A549 (cell line): ENCODE measurements around the gene AFG1L. TPM values are rescaled to one million over a fixed set of nuclear protein-coding genes. Genes with fewer than 3 reads are reported as not detected.
A peak's percentile ranks its signal among the peaks of the same experiment; 100 is the strongest.
"Not testable (repeated sequence)": the region's sequence is repeated elsewhere in the genome, so short reads cannot be mapped to it uniquely, and the experiment has no call there.

Experiments used
- ATAC-seq, 2 experiments: fragments of 200-7000 bp in 1 of 2; fragments of >200 bp in 1 of 2; cut with Nextera tagmentation in 1 of 2; cut with Tn5 transposase in 1 of 2; 3 replicates each; pipeline versions ENCODE4 v1.8.0 to v1.9.1; 2018 to 2020; ENCODE audit warnings: mild to moderate bottlenecking in 1 of 2, moderate library complexity in 1 of 2
- CTCF ChIA-PET: fragments of 300-600 bp; sonication (Branson Sonifier 250); formaldehyde crosslinking; extraction: SDS; loops from one replicate; lab custom pipeline; 2021; ENCODE audit warnings: antibody characterized with exemption, inconsistent platforms; lab: Yijun Ruan, JAX
- POLR2A ChIA-PET: fragments of 350-600 bp; formaldehyde crosslinking; extraction: SDS; loops from one replicate; lab custom pipeline; 2021; ENCODE audit warnings: antibody characterized with exemption, inconsistent platforms; lab: Yijun Ruan, JAX
- DNase-seq, 2 experiments: peaks; one replicate each; pipeline versions ENCODE4 v3.0.0 to v3.0.0-alpha.2; 2011 to 2016; ENCODE audit warnings: low read depth in 1 of 2, low spot score in 1 of 2
- FAIRE-seq: peaks from 2 replicates; lab custom pipeline; 2011; peaks lifted over from hg19 to GRCh38; lab: Jason Lieb, UNC
- H3K27ac ChIP-seq, 2 experiments: fragments of >200 bp; sonication (Bioruptor Twin); formaldehyde crosslinking; 3 replicates each; pipeline ENCODE4 v1.5.1; 2016 to 2017
- H3K4me1 ChIP-seq: fragments of >200 bp; sonication (Bioruptor Twin); formaldehyde crosslinking; 3 replicates; pipeline ENCODE4 v1.6.1; 2016
- H3K4me2 ChIP-seq: fragments of >200 bp; sonication (Bioruptor Twin); formaldehyde crosslinking; 3 replicates; pipeline ENCODE4 v1.6.1; 2016
- H3K4me3 ChIP-seq: fragments of >200 bp; sonication (Bioruptor Twin); formaldehyde crosslinking; 3 replicates; pipeline ENCODE4 v1.5.1; 2016
- H3K9me3 ChIP-seq: fragments of >200 bp; sonication (Bioruptor Twin); formaldehyde crosslinking; 3 replicates; pipeline ENCODE4 v1.6.1; 2016
- FOXS1 ChIP-seq: fragments of 250-450 bp; sonication (Bioruptor Pico); IDR thresholded peaks from 2 replicates; pipeline ENCODE4 v1.5.0; 2020; ENCODE audit warnings: mild to moderate bottlenecking, moderate library complexity
- JUN ChIP-seq, 2 experiments: fragments of >200 bp; sonication (Bioruptor Twin); formaldehyde crosslinking; IDR thresholded peaks; 2 replicates in 1 of 2; 3 replicates in 1 of 2; pipeline ENCODE4 v1.6.1; 2016 to 2017
- KDM5A ChIP-seq: fragments of 200-600 bp; sonication (generic); IDR thresholded peaks from 2 replicates; pipeline ENCODE4 v1.6.1; 2016; ENCODE audit warnings: antibody characterized with exemption, mild to moderate bottlenecking
- NFE2L2 ChIP-seq: fragments of 150-350 bp; conservative IDR thresholded peaks from 2 replicates; pipeline ENCODE4 v1.6.1; 2014; ENCODE audit warnings: low read length
- PBX3 ChIP-seq: IDR thresholded peaks from 2 replicates; pipeline ENCODE4 v1.6.1; 2012
- PHF8 ChIP-seq: fragments of 200-600 bp; sonication (generic); IDR thresholded peaks from 2 replicates; pipeline ENCODE4 v1.6.1; 2016; ENCODE audit warnings: low read depth, mild to moderate bottlenecking, antibody characterized with exemption, moderate library complexity, borderline replicate concordance
- POLR2A ChIP-seq: IDR thresholded peaks from 2 replicates; pipeline ENCODE4 v1.6.1; 2012; ENCODE audit warnings: mild to moderate bottlenecking, low read length
- ZSCAN20 ChIP-seq: fragments of 250-450 bp; sonication (Bioruptor Pico); IDR thresholded peaks from 2 replicates; pipeline ENCODE4 v1.8.0; 2022; ENCODE audit warnings: mild to moderate bottlenecking, moderate library complexity
- WGBS: methylation state at CpG from one replicate; pipeline ENCODE4 v1.1.6; 2017; ENCODE audit errors: missing lambda C conversion rate; 5-methylcytosine and 5-hydroxymethylcytosine counted together
- polyA minus RNA-seq: library from RNA; depleted of rRNA, polyadenylated mRNA; stranded (reverse); fragments of >200 nt; gene quantifications from 2 replicates; pipeline ENCODE4 v1.2.3, GENCODE V29; 2011; rRNA and poly(A)+ RNA removed
- polyA plus RNA-seq, 4 experiments: library from polyadenylated mRNA; depleted of rRNA in 3 of 4; stranded (reverse); fragments of >200 nt; fragmentation: RNase III in 1 of 4; extraction: RNeasy Plus Mini Kit Qiagen cat#74134 plus additional on column Dnase treatment in 1 of 4; gene quantifications; 2 replicates in 3 of 4; 3 replicates in 1 of 4; pipeline ENCODE4 v1.2.3, GENCODE V29; 2011 to 2017
- TF ChIP-seq, protein P1 (sequence below): IDR thresholded peaks from 2 replicates; pipeline ENCODE4 v1.6.1; 2012
- TF ChIP-seq, protein P2 (sequence below): IDR thresholded peaks from 2 replicates; pipeline ENCODE4 v1.6.1; 2012; ENCODE audit warnings: low read depth, borderline replicate concordance
- TF ChIP-seq, protein P3 (sequence below): fragments of 450-650 bp; IDR thresholded peaks from 2 replicates; pipeline ENCODE4 v1.6.1; 2014; ENCODE audit warnings: antibody characterized with exemption
- TF ChIP-seq, protein P4 (sequence below): fragments of >200 bp; sonication (Bioruptor Twin); formaldehyde crosslinking; IDR thresholded peaks from 3 replicates; pipeline ENCODE4 v1.5.1; 2016
- TF ChIP-seq, protein P5 (sequence below): fragments of >200 bp; sonication (Bioruptor Twin); formaldehyde crosslinking; IDR thresholded peaks from 3 replicates; pipeline ENCODE4 v1.6.1; 2016

The AFG1L gene
- polyA plus RNA-seq (2011; rRNA removed) (2.1 and 2.3 TPM in 2 replicates), polyA plus RNA-seq (2017; fragmentation: RNase III; extraction: RNeasy Plus Mini Kit Qiagen cat#74134 plus additional on column Dnase treatment) (1.3 to 1.5 TPM (median 1.3 TPM) in 3 replicates), polyA minus RNA-seq (2.9 and 3.9 TPM in 2 replicates)
- polyA plus RNA-seq (2012; cell fraction: cytosol; rRNA removed) = 0.28 and 0.47 TPM in 2 replicates
- 0.23 and 0.81 TPM in 2 replicates for polyA plus RNA-seq (2012; cell fraction: nucleus; rRNA removed)

DNA sequence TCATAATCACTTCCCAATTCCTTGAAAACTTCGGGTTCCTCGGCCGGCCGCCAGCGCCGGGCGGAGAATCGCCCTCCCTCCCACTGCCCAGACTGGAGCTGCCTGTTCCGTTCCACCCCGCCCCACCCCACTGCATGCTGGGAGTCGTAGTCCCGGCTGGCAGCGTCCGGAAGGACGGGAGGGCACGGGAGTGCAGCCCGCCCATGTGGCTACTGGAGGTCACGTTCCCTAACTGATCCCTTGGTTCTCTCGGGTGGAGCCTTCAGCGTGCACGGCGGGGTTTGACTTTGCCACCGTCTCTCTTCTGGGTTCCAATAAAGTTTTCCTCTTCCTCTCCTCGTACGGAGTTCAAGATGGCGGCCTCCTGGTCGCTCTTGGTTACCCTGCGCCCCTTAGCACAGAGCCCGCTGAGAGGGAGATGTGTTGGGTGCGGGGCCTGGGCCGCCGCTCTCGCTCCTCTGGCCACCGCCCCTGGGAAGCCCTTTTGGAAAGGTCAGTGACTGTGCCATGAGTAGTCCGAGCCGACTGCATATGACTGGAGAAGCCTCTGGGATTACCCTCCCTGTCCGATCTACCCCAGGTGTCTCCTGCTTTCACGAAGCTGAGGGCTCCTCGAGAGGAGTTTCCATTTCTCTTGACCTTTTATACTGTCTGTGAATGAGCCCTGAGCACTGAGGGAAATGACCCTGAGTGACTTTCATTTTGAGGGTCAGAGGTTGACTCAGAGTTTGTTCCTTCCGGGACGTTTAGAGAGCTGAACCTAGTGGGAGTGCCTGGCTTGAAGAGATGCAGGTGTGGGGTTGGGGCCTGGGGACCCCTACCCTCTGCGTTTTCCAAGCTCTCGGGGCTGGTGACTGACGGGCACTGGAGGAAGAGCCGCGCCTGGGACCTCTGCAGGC is at the start of gene AFG1L:
Gene AFG1L, plus strand, starts transcription at position 328 of the 899 bp plus-strand sequence. Its CDS starts 26 bp downstream, at position 354.
- FAIRE-seq = no peak

DNA sequence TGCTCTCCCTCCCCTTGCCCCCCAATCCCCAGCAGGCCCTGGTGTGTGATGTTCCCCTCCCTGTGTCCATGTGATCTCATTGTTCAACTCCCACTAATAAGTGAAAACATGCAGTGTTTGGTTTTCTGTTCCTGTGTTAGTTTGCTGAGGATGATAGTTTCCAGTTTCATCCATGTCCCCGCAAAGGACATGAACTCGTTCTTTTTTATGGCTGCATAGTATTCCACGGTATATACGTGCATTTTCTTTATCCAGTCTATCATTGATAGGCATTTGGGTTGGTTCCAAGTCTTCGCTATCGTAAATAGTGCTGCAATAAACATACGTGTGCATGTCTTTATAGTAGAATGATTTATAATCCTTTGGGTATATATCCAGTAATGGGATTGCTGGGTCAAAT is 49.8 kb upstream of the AFG1L start:
- H3K27ac ChIP-seq, FAIRE-seq, H3K4me1 ChIP-seq, H3K4me3 ChIP-seq, ATAC-seq, CTCF ChIA-PET, H3K9me3 ChIP-seq, H3K4me2 ChIP-seq, POLR2A ChIA-PET, DNase-seq: not testable (repeated sequence)
- WGBS = 95% methylated on average over 7 of the region's 7 CpGs

More for the DNA sequence above, at the start of gene AFG1L:
- under 1% methylated on average over 23 of the region's 46 CpGs for WGBS
- Histone ChIP-seq H3K9me3 (no peaks in the 10 kb centered on the region), H3K4me3 (peak within 1 kb of the TSS; percentile 83), H3K4me2 (peak within 1 kb of the TSS; percentile 88), H3K4me1 (peaks cover 6% of the 10 kb centered on the region; the same call in 1 of the 3 replicates), H3K27ac (peak within 1 kb of the TSS; percentile 96 to 98)
- ATAC-seq (peak; percentile 97 to 98), DNase-seq (peak; percentile 80 to 87)
- TF ChIP-seq, protein P1, sequence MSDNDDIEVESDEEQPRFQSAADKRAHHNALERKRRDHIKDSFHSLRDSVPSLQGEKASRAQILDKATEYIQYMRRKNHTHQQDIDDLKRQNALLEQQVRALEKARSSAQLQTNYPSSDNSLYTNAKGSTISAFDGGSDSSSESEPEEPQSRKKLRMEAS = peak; percentile 55
- TF ChIP-seq ZSCAN20 (CRISPR knock-in tag) (no peak), FOXS1 (CRISPR knock-in tag) (no peak), NFE2L2 (no peak), KDM5A (peak; percentile 57; the same call in 1 of the 2 replicates), JUN (IDR thresholded peaks at IDR 0.05) (peak; percentile 29 to 59; a peak in 3 of 5 replicates), PHF8 (peak; percentile 77; the same call in 1 of the 2 replicates), PBX3 (no peak), POLR2A (peak; percentile 62)
- TF ChIP-seq, protein P2, sequence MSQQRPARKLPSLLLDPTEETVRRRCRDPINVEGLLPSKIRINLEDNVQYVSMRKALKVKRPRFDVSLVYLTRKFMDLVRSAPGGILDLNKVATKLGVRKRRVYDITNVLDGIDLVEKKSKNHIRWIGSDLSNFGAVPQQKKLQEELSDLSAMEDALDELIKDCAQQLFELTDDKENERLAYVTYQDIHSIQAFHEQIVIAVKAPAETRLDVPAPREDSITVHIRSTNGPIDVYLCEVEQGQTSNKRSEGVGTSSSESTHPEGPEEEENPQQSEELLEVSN = 0 out of 2 replicates have a peak, but pooled peaks have one; percentile 6
- TF ChIP-seq, protein P3, sequence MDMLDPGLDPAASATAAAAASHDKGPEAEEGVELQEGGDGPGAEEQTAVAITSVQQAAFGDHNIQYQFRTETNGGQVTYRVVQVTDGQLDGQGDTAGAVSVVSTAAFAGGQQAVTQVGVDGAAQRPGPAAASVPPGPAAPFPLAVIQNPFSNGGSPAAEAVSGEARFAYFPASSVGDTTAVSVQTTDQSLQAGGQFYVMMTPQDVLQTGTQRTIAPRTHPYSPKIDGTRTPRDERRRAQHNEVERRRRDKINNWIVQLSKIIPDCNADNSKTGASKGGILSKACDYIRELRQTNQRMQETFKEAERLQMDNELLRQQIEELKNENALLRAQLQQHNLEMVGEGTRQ = 0 out of 2 replicates have a peak, but pooled peaks have one; percentile 12
- TF ChIP-seq, protein P4, sequence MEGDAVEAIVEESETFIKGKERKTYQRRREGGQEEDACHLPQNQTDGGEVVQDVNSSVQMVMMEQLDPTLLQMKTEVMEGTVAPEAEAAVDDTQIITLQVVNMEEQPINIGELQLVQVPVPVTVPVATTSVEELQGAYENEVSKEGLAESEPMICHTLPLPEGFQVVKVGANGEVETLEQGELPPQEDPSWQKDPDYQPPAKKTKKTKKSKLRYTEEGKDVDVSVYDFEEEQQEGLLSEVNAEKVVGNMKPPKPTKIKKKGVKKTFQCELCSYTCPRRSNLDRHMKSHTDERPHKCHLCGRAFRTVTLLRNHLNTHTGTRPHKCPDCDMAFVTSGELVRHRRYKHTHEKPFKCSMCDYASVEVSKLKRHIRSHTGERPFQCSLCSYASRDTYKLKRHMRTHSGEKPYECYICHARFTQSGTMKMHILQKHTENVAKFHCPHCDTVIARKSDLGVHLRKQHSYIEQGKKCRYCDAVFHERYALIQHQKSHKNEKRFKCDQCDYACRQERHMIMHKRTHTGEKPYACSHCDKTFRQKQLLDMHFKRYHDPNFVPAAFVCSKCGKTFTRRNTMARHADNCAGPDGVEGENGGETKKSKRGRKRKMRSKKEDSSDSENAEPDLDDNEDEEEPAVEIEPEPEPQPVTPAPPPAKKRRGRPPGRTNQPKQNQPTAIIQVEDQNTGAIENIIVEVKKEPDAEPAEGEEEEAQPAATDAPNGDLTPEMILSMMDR = no peak
- TF ChIP-seq, protein P5, sequence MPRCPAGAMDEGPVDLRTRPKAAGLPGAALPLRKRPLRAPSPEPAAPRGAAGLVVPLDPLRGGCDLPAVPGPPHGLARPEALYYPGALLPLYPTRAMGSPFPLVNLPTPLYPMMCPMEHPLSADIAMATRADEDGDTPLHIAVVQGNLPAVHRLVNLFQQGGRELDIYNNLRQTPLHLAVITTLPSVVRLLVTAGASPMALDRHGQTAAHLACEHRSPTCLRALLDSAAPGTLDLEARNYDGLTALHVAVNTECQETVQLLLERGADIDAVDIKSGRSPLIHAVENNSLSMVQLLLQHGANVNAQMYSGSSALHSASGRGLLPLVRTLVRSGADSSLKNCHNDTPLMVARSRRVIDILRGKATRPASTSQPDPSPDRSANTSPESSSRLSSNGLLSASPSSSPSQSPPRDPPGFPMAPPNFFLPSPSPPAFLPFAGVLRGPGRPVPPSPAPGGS = 0 out of 3 replicates have a peak, but pooled peaks have one; percentile 10
- ChIA-PET POLR2A (interaction anchor here (0.6 to 2.4 kb wide), 2 partner anchors 34 to 243 kb away, joined by 3 to 16 read pairs; partner anchors contain the start of gene SNX3), CTCF (interaction anchor here (0.7 to 1.2 kb wide), 3 partner anchors 13 to 1315 kb away, joined by 3 read pairs; no protein-coding TSS in a partner anchor)
